ENCODE measurements around the gene CPLX3.

CPLX3 gene

DNA sequence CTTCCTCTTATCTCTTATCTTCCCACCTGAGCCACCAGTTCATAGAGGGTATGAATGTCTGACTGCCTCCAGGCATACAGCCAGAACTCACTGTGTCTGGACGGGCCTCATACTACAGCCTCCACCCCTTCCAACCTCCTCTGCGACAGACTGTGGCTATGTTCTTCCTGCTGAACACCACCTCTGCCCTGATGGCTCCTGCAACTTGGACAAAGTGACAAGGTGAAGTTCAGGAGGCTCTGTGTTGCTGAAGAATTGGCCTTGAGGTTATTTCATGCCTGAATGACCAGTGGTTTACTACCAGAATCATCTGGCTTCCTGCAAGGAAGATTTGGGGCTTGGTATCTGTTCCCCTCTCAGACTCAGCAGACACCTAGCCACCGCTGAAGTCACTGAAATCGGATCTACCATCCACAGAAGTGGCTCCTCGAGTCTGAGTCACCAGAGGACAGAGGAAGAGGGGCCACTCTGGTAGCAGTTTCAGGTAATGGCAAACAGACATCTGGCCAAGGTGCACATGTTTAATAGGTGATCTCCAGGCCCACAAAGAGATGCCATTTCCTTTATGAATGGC lies 30.7 kb downstream of the CPLX3 start:
- no peak overlapping the region for H3K27ac ChIP-seq (ENCODE audit: poor library complexity, severe bottlenecking)
- no peak overlapping the region for H3K4me3 ChIP-seq (ENCODE audit: severe bottlenecking)
- no peak; the same call in 2 of the 3 replicates for ATAC-seq (ENCODE audit: low read depth)

GRCh38 chr15:74857671-74858368 lies 31.4 kb downstream of the CPLX3 start:
- Histone ChIP-seq H3K9me3 (ENCODE audit: severe bottlenecking) (no peaks in the 10 kb centered on the region), H3K27ac (ENCODE audit: poor library complexity, severe bottlenecking) (no peak overlapping the region), H3K36me3 (ENCODE audit: low read depth) (peaks cover 25% of the 10 kb centered on the region), H3K27me3 (ENCODE audit: insufficient read depth, poor library complexity, severe bottlenecking) (no peaks in the 10 kb centered on the region), H3K4me3 (ENCODE audit: severe bottlenecking) (no peak overlapping the region), H3K4me1 (ENCODE audit: insufficient read depth, poor library complexity, severe bottlenecking) (no peaks in the 10 kb centered on the region)
- DNase-seq (ENCODE audit: low spot score), result peak; percentile 42
- TF ChIP-seq CTCF (IDR thresholded peaks at IDR 0.05; ENCODE audit: poor library complexity, severe bottlenecking), result no peak
- no peak for ATAC-seq (ENCODE audit: low read depth)

More for the DNA sequence above, 30.7 kb downstream of the CPLX3 start:
- H3K27me3 ChIP-seq (ENCODE audit: insufficient read depth, poor library complexity, severe bottlenecking), result no peaks in the 10 kb centered on the region
- no peak for TF ChIP-seq CTCF (IDR thresholded peaks at IDR 0.05; ENCODE audit: poor library complexity, severe bottlenecking)
- H3K9me3 ChIP-seq (ENCODE audit: severe bottlenecking), result no peaks in the 10 kb centered on the region
- H3K4me1 ChIP-seq (ENCODE audit: insufficient read depth, poor library complexity, severe bottlenecking), result no peaks in the 10 kb centered on the region
- DNase-seq (ENCODE audit: low spot score), result no peak
- H3K36me3 ChIP-seq (ENCODE audit: low read depth), result peaks cover 31% of the 10 kb centered on the region

DNA sequence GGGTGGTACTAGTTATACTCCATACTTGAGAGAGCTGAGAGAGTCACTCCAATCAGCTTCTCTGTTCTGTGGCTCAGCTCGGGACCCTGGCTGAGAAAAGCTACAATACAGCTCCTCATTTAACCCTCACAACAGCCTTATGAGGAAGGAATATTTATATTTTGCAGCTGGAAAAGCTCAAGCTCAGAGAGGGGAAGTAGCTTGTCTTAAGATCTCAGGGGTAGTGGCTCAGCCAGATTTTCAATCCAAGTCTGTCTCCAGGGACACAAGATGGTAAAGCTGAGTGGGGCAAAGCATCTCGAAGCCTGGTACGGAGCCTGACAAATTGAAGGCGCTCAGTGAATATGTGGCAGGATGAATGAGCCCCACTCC lies 31.9 kb downstream of the CPLX3 start:
- H3K4me1 ChIP-seq (ENCODE audit: insufficient read depth, poor library complexity, severe bottlenecking), result peaks cover 5% of the 10 kb centered on the region
- H3K9me3 ChIP-seq (ENCODE audit: severe bottlenecking), result no peaks in the 10 kb centered on the region
- H3K4me3 ChIP-seq (ENCODE audit: severe bottlenecking), result no peak overlapping the region
- DNase-seq (ENCODE audit: low spot score) (no peak), ATAC-seq (ENCODE audit: low read depth) (no peak)
- no peak for TF ChIP-seq CTCF (IDR thresholded peaks at IDR 0.05; ENCODE audit: poor library complexity, severe bottlenecking)
- no peaks in the 10 kb centered on the region for H3K27me3 ChIP-seq (ENCODE audit: insufficient read depth, poor library complexity, severe bottlenecking)
- H3K36me3 ChIP-seq (ENCODE audit: low read depth), result peaks cover 19% of the 10 kb centered on the region
- H3K27ac ChIP-seq (ENCODE audit: poor library complexity, severe bottlenecking), result no peak overlapping the region

- no peak overlapping the region for H3K4me3 ChIP-seq (ENCODE audit: severe bottlenecking)
- no peaks in the 10 kb centered on the region for H3K27me3 ChIP-seq (ENCODE audit: insufficient read depth, poor library complexity, severe bottlenecking)
- no peak for TF ChIP-seq CTCF (IDR thresholded peaks at IDR 0.05; ENCODE audit: poor library complexity, severe bottlenecking)
- H3K4me1 ChIP-seq (ENCODE audit: insufficient read depth, poor library complexity, severe bottlenecking), result peaks cover 43% of the 10 kb centered on the region
- H3K27ac ChIP-seq (ENCODE audit: poor library complexity, severe bottlenecking), result peak overlapping the region; percentile 74
- ATAC-seq (ENCODE audit: low read depth) (peak; percentile 70), DNase-seq (ENCODE audit: low spot score) (no peak)
- peaks cover 17% of the 10 kb centered on the region for H3K36me3 ChIP-seq (ENCODE audit: low read depth)
- H3K9me3 ChIP-seq (ENCODE audit: severe bottlenecking), result no peaks in the 10 kb centered on the region
Observed at GRCh38 chr15:74863239-74864056, 37.0 kb downstream of the CPLX3 start.
